NCI-H774 (cell line): Measurements from ENCODE around the gene SELP.
"Not testable (repeated sequence)": the region's sequence is repeated elsewhere in the genome, so short reads cannot be mapped to it uniquely, and the experiment has no call there.

Source experiments
- DNase-seq: peaks from one replicate; lab custom pipeline; 2025; lab: John Stamatoyannopoulos, UW

SELP gene

GRCh38 chr1:169630006-169630405 is at the start of gene SELP:
Gene SELP (minus strand): TSS chr1:169630124. CDS start chr1:169630074, 50 bp downstream.
- DNase-seq: no peak

- no peak for DNase-seq
These were observed 49.8 kb upstream of the SELP start for GRCh38 chr1:169679692-169680091.

- no peak for DNase-seq
These were observed 46.1 kb upstream of the SELP start for GRCh38 chr1:169676001-169676400.

- no peak for DNase-seq
These were observed 40.9 kb upstream of the SELP start for GRCh38 chr1:169670836-169671235.

- not testable (repeated sequence) for DNase-seq
These were observed 40.3 kb upstream of the SELP start for GRCh38 chr1:169670244-169670643.

GRCh38 chr1:169667699-169668596 is 38.0 kb upstream of the SELP start:
- not testable (repeated sequence) for DNase-seq

- DNase-seq: not testable (repeated sequence)
These were observed 37.3 kb upstream of the SELP start for GRCh38 chr1:169667227-169667639.

- DNase-seq: not testable (repeated sequence)
These were observed 32.8 kb upstream of the SELP start for GRCh38 chr1:169662680-169663079.

- not testable (repeated sequence) for DNase-seq
These were observed 31.1 kb upstream of the SELP start for GRCh38 chr1:169661066-169661465.

- not testable (repeated sequence) for DNase-seq
These were observed 28.9 kb upstream of the SELP start for GRCh38 chr1:169658777-169659176.

- no peak for DNase-seq
These were observed 23.9 kb upstream of the SELP start for GRCh38 chr1:169653873-169654272.

GRCh38 chr1:169651035-169651434 is 21.1 kb upstream of the SELP start:
- DNase-seq: no peak

- no peak for DNase-seq
These were observed 20.6 kb upstream of the SELP start for GRCh38 chr1:169650551-169650950.

- no peak for DNase-seq
These were observed 18.8 kb upstream of the SELP start for GRCh38 chr1:169648709-169649108.

GRCh38 chr1:169648187-169648586 is 18.3 kb upstream of the SELP start:
- DNase-seq: no peak

- no peak for DNase-seq
These were observed 17.6 kb upstream of the SELP start for GRCh38 chr1:169647512-169647911.

- no peak for DNase-seq
These were observed 14.4 kb upstream of the SELP start for GRCh38 chr1:169644297-169644696.

- no peak for DNase-seq
These were observed 5.0 kb upstream of the SELP start for GRCh38 chr1:169634877-169635276.

GRCh38 chr1:169634145-169634544 is 4.2 kb upstream of the SELP start:
- DNase-seq: no peak

- DNase-seq: no peak
These were observed 1.3 kb upstream of the SELP start for GRCh38 chr1:169631249-169631648.

- DNase-seq: no peak
These were observed 5.0 kb downstream of the SELP start for GRCh38 chr1:169624912-169625311.

- no peak for DNase-seq
These were observed 5.8 kb downstream of the SELP start for GRCh38 chr1:169624122-169624521.

GRCh38 chr1:169623132-169623926 is 6.6 kb downstream of the SELP start:
- no peak for DNase-seq
